Spinal cord (tissue), 10 donors: ENCODE data around the gene ZSWIM3. TPM values are rescaled to one million over a fixed set of nuclear protein-coding genes. Genes with fewer than 3 reads are reported as not detected.
"Not testable (repeated sequence)": the region's sequence is repeated elsewhere in the genome, so short reads cannot be mapped to it uniquely, and the experiment has no call there.

ENCODE experiments used
- DNase-seq, 6 donors: peaks; one replicate each; pipeline versions ENCODE4 v3.0.0 to v3.0.0-alpha.2; 2013 to 2015; ENCODE audit warnings: low spot score in 6 of 6, low read depth in 4 of 6
- H3K27ac ChIP-seq: one replicate; pipeline ENCODE4 v1.5.1; 2013; ENCODE audit warnings: low read depth, low read length, control low read depth
- H3K27me3 ChIP-seq: one replicate; pipeline ENCODE4 v1.6.1; 2013; ENCODE audit warnings: low read length; ENCODE audit not compliant: control insufficient read depth, insufficient read depth
- H3K36me3 ChIP-seq: one replicate; pipeline ENCODE4 v1.6.1; 2013; ENCODE audit warnings: low read length; ENCODE audit not compliant: control insufficient read depth, insufficient read depth
- H3K4me1 ChIP-seq: one replicate; pipeline ENCODE4 v1.6.1; 2013; ENCODE audit warnings: low read length; ENCODE audit not compliant: control insufficient read depth, insufficient read depth
- H3K4me3 ChIP-seq: one replicate; pipeline ENCODE4 v1.5.1; 2013; ENCODE audit warnings: low read depth, low read length, control low read depth
- H3K9me3 ChIP-seq: one replicate; pipeline ENCODE4 v1.6.1; 2013; ENCODE audit warnings: low read length; ENCODE audit not compliant: control insufficient read depth, insufficient read depth
- WGBS: methylation state at CpG from one replicate; pipeline ENCODE4 v1.1.5; 2013; ENCODE audit warnings: missing lambda C conversion rate; ENCODE audit not compliant: insufficient coverage; 5-methylcytosine and 5-hydroxymethylcytosine counted together
- polyA plus RNA-seq, 2 donors: library from polyadenylated mRNA; unstranded; fragments of 120-200 nt; gene quantifications; one replicate each; pipeline ENCODE4 v1.2.1, GENCODE V29; 2013; ENCODE audit not compliant: insufficient read length in 2 of 2
- total RNA-seq, 2 donors: library from RNA; depleted of rRNA in 1 of 2; stranded (reverse); fragments of 120-200 nt in 1 of 2; fragments of >200 nt in 1 of 2; gene quantifications; one replicate each; pipeline versions ENCODE4 v1.2.3 to v1.2.4, GENCODE V29; 2013 to 2014
- donor health status: healthy.

The ZSWIM3 gene
- total and polyA plus RNA-seq, 4 donors = 6.1 to 9.3 (median 8.0) TPM

DNA sequence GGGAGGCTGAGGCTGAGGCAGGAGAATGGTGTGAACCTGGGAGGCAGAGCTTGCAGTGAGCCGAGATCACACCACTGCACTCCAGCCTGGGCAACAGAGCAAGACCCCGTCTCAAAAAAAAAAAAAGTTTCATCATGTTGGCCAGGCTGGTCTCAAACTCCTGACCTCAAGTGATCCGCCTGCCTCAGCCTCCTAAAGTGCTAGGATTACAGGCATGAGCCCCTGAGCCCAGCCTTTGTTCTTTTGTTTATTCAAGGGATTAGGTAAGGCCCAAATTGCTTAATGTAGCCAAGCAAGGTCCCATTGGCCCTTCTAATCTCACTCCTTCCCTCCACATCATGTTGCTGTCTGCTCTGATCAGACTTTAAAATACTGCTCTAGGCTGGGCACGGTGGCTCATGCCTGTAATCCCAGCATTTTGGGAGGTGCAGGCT, 27.7 kb upstream of the ZSWIM3 start:
- not testable (repeated sequence) for H3K9me3 ChIP-seq, DNase-seq, H3K27ac ChIP-seq, H3K4me3 ChIP-seq, H3K36me3 ChIP-seq, H3K27me3 ChIP-seq
- peaks cover 21% of the 10 kb centered on the region for H3K4me1 ChIP-seq
- 85% methylated on average over 3 of the region's 4 CpGs for WGBS

DNA sequence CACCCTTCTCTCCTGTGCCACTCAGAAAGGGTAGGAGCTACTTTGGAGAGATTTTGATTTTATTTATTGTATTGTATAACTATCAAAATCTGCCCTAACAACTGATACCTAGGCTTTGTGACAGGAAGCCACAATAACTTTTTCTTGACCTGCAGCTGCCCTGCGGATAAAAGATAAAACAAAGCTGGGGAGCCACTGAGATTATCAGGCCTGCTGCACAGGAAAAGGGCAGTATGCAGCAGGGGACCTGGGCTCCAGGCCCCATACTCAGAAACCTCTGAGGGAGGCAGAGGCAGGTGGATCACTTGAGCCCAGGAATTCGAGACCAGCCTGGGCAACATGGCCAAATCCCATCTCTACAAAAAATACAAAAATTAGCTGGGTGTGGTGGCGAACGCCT, 24.8 kb upstream of the ZSWIM3 start:
- WGBS = 94% methylated on average over 2 of the region's 4 CpGs
- no peak overlapping the region for H3K27ac ChIP-seq
- no peaks in the 10 kb centered on the region for H3K27me3 ChIP-seq
- DNase-seq = no peak
- H3K9me3 ChIP-seq = no peaks in the 10 kb centered on the region
- H3K4me3 ChIP-seq = no peak overlapping the region
- H3K36me3 ChIP-seq = peaks cover 9% of the 10 kb centered on the region
- peaks cover 31% of the 10 kb centered on the region for H3K4me1 ChIP-seq

DNA sequence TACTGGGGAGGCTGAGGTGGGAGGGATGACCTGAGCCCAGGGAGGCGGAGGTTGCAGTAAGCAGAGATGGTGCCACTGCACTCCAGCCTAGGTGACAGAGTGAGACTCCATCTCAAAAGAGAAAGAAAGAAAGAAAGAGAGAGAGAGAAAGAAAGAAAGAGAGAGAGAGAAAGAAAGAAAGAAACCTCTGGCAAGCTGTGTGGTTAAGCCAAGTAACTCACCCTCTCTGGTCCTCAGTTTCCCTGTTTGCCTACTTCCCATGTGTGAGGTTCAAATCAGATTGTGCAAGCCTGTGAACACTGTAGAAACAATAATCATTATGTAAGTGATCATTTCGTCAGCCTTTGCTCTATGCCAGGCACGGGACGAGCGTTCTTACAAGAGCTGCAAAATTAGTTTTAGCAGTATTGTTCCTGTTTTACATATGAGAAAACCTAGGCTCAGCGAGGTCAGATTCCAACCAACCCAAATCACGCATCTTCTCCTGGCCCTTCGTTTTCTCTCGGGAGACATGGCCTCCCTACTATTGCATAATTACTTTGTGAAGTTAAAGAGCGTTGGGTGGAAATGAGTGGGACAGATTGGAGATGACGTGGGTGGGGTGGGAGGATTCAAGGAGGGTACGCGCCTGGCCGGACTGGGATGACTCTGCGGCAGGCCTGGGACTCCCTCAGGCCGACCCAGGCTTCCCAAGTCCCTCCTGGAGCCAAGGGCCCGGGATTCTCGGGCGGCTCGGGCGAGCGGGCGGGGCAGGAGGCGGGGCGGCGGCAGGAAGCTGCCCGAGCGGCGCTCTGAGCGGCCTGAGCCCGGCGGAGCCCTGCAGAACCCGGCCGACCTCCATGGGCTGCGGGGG, 24.2 kb upstream of the ZSWIM3 start, which contains the start of gene SNX21:
Gene SNX21, plus strand, starts transcription at position 770 of the 853 bp plus-strand sequence. CDS start 121 bp downstream, outside the sequence.
- 4% methylated on average over 27 of the region's 35 CpGs for WGBS
- peaks cover 31% of the 10 kb centered on the region for H3K4me1 ChIP-seq

DNA sequence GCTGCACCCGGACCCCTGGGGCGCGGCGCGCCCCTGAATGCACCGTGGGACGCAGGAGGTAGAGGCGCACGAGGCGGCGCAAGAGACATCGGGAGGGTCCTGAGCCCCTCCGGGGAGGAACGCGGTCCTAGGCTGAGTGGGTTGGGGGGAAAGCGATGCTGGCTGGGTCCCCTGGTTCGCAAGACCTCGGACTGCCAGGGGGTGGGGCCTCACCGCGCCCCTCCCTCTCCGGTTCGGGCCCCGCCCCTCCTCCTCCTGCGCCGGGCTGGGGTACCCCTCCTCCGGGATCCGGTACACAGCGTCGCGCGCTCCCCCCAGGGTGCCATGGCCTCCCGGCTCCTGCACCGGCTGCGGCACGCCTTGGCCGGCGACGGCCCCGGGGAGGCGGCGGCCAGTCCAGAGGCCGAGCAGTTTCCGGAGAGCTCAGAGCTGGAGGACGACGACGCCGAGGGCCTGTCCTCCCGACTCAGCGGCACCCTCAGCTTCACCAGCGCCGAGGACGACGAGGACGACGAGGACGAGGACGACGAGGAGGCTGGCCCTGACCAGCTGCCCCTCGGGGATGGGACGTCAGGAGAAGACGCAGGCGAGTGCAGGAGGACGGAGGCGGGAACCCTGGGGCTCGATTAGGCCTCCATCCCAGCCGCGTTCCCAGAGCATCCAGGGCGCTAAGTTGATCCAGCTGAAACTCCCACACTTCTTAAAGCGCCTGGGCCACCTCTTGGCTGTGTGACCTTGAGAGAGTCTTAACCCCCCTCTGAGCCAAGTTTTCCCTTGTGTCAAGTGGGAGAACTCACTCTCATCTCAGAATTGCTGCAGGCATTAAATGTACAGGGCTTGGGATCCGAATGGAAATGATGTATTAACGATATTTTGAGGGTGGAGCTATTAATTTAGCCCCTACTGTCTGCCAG, 23.3 kb upstream of the ZSWIM3 start:
- 1% methylated on average over 68 of the region's 71 CpGs for WGBS
- H3K4me1 ChIP-seq = peaks cover 31% of the 10 kb centered on the region
- no peaks in the 10 kb centered on the region for H3K9me3 ChIP-seq
- no peaks in the 10 kb centered on the region for H3K27me3 ChIP-seq
- H3K36me3 ChIP-seq = peaks cover 16% of the 10 kb centered on the region
- DNase-seq = peak in 5 of 6 donors; percentile 49 to 91 (median 67)
- peak overlapping the region; percentile 91 for H3K27ac ChIP-seq
- H3K4me3 ChIP-seq = peak overlapping the region; percentile 78

More for the DNA sequence above, 24.2 kb upstream of the ZSWIM3 start, which contains the start of gene SNX21:
- peak in 5 of 6 donors; percentile 31 to 86 (median 43) for DNase-seq
- H3K27ac ChIP-seq = peak within 1 kb of the TSS; percentile 91
- no peaks in the 10 kb centered on the region for H3K27me3 ChIP-seq
- H3K36me3 ChIP-seq = peaks cover 13% of the 10 kb centered on the region
- H3K4me3 ChIP-seq = peak within 1 kb of the TSS; percentile 78
- no peaks in the 10 kb centered on the region for H3K9me3 ChIP-seq

- no peak for DNase-seq
- peaks cover 31% of the 10 kb centered on the region for H3K4me1 ChIP-seq
- H3K4me3 ChIP-seq = peak overlapping the region; percentile 78
- H3K27me3 ChIP-seq = no peaks in the 10 kb centered on the region
- H3K9me3 ChIP-seq = no peaks in the 10 kb centered on the region
- H3K36me3 ChIP-seq = peaks cover 16% of the 10 kb centered on the region
- 88% methylated on average over 14 of the region's 14 CpGs for WGBS
- H3K27ac ChIP-seq = peak overlapping the region; percentile 91
Observed at GRCh38 chr20:45834797-45835161, 22.6 kb upstream of the ZSWIM3 start.

DNA sequence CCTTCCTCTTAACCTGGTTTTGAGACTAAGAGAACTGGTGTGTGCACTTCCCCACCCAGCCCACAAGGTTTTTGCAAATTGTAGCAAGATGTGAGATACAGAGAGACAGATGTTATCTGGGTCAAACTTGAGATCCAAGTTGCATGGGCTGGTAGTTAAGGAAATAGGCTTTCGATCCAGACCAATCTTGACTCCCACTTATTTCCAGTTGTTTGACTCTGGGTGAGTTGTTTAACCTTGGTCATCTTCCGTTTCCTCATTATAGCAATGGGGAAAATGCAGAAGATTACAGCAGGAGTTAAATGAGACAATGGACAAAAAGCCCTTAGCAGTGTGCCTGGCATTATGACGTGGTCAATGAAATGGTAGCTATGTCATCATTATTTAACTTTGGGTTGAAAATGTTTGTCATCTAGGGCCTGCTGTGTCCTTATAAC, 22.1 kb upstream of the ZSWIM3 start:
- no peak for DNase-seq
- Histone ChIP-seq H3K9me3 (no peaks in the 10 kb centered on the region), H3K4me1 (peaks cover 31% of the 10 kb centered on the region), H3K27ac (no peak overlapping the region), H3K36me3 (peaks cover 21% of the 10 kb centered on the region), H3K27me3 (no peaks in the 10 kb centered on the region), H3K4me3 (no peak overlapping the region)
- 64% methylated on average over 2 of the region's 3 CpGs for WGBS

- no peak for DNase-seq
- Histone ChIP-seq H3K36me3 (peaks cover 26% of the 10 kb centered on the region), H3K9me3 (no peaks in the 10 kb centered on the region), H3K27ac (no peak overlapping the region), H3K4me3 (no peak overlapping the region), H3K4me1 (peaks cover 31% of the 10 kb centered on the region), H3K27me3 (no peaks in the 10 kb centered on the region)
- 100% methylated on average over 5 of the region's 5 CpGs for WGBS
Observed at GRCh38 chr20:45835825-45836224, 21.6 kb upstream of the ZSWIM3 start.

GRCh38 chr20:45836841-45837240, 20.6 kb upstream of the ZSWIM3 start:
- H3K4me3 ChIP-seq = no peak overlapping the region
- H3K9me3 ChIP-seq = no peaks in the 10 kb centered on the region
- peaks cover 31% of the 10 kb centered on the region for H3K4me1 ChIP-seq
- H3K36me3 ChIP-seq = peaks cover 36% of the 10 kb centered on the region
- peak in 1 of 6 donors; percentile 44 for DNase-seq
- 0% methylated on average over 1 of the region's 1 CpG for WGBS
- H3K27me3 ChIP-seq = no peaks in the 10 kb centered on the region
- no peak overlapping the region for H3K27ac ChIP-seq

DNA sequence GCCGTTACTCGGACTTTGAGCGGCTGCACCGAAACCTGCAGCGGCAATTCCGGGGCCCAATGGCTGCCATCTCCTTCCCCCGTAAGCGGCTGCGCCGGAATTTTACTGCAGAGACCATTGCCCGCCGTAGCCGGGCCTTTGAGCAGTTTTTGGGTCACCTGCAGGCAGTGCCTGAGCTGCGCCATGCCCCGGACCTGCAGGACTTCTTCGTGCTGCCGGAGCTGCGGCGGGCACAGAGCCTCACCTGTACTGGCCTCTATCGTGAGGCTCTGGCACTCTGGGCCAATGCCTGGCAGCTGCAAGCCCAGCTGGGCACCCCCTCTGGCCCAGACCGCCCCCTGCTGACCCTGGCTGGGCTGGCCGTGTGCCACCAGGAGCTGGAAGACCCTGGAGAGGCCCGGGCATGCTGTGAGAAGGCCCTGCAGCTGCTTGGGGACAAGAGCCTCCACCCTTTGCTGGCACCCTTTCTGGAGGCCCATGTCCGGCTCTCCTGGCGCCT, 16.7 kb upstream of the ZSWIM3 start:
- 90% methylated on average over 23 of the region's 25 CpGs for WGBS
- peaks cover 56% of the 10 kb centered on the region for H3K36me3 ChIP-seq
- DNase-seq = no peak
- no peak overlapping the region for H3K4me3 ChIP-seq
- no peaks in the 10 kb centered on the region for H3K27me3 ChIP-seq
- H3K27ac ChIP-seq = no peak overlapping the region
- no peaks in the 10 kb centered on the region for H3K9me3 ChIP-seq
- peaks cover 9% of the 10 kb centered on the region for H3K4me1 ChIP-seq
